Measurements from ENCODE around the gene EBNA1BP2. TPM values are rescaled to one million over a fixed set of nuclear protein-coding genes. Genes with fewer than 3 reads are reported as not detected.

The EBNA1BP2 gene
- total and polyA plus RNA-seq, 7 donors = 20.1 to 153 (median 46.2) TPM

DNA sequence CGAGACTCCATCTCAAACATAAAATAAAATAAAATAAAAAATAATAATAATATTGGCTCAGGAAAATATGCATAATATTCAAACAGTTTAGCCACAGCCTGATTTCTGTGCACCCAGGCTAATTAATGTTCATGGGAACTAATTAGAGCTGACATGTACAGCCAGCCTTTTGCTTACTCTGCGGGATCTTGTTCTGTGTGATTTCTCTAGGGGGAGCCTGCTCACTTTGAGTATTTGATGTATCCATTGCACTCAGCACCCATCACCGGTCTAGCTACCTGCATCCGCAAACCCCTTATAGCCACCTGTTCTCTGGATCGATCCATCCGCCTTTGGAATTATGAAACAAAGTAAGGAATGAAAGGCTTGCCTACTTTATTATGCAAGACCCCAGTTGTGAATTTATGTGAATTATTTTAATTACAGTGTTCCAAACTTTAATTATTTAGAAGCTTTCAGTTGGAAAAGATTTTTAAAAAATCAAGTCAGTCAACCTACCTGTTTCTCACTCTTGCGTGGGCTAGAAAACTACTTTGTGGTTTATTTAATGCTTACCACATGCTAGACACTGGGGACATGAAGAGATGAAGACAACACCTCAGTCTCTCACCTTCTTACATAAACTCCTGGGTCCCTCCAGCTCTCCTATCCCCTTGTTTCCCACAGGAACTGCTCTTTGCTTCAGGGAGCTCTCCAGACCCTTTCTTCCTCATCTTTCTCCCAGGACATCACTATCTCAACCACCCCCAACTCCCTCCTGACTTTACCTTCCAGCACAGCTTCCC, 25.4 kb upstream of the EBNA1BP2 start:
- Histone ChIP-seq H3K36me3 (ENCODE audit: insufficient read depth in 1 of 2, low read depth in 1 of 2) (no peaks in the 10 kb centered on the region), H3K27ac (no peak overlapping the region), H3K9me3 (no peaks in the 10 kb centered on the region), H3K27me3 (ENCODE audit: insufficient read depth in 3 of 3, low read length in 2 of 3) (peaks cover 0 to 7% (median 0%) of the 10 kb centered on the region in 3 donors), H3K4me1 (no peaks in the 10 kb centered on the region), H3K4me3 (no peak overlapping the region)
- no peak for DNase-seq
- ATAC-seq = no peak
- intact Hi-C loops (cut with DNase I) = no loop called here
- WGBS, 3 donors = 84 to 87% (median 86%) methylated on average over 7 of the region's 7 CpGs
- no peak for TF ChIP-seq CTCF (IDR thresholded peaks at IDR 0.05)

- intact Hi-C loops (cut with DNase I) = no loop called here
These were observed 22.4 kb upstream of the EBNA1BP2 start for GRCh38 chr1:43194509-43194908.

GRCh38 chr1:43188106-43188505, 16.0 kb upstream of the EBNA1BP2 start:
- H3K27me3 ChIP-seq (ENCODE audit: insufficient read depth in 3 of 3, low read length in 2 of 3) = peaks cover 0 to 3% (median 0%) of the 10 kb centered on the region in 3 donors
- H3K36me3 ChIP-seq (ENCODE audit: insufficient read depth in 1 of 2, low read depth in 1 of 2) = no peaks in the 10 kb centered on the region
- no peak for TF ChIP-seq CTCF (IDR thresholded peaks at IDR 0.05)
- no peak overlapping the region for H3K27ac ChIP-seq
- DNase-seq = no peak
- WGBS, 3 donors = 34 to 80% (median 70%) methylated on average over 1 of the region's 1 CpG
- ATAC-seq = no peak
- H3K4me3 ChIP-seq = no peak overlapping the region
- intact Hi-C loops (cut with DNase I) = no loop called here
- no peaks in the 10 kb centered on the region for H3K9me3 ChIP-seq
- no peaks in the 10 kb centered on the region for H3K4me1 ChIP-seq

More at GRCh38 chr1:43194509-43194908, 22.4 kb upstream of the EBNA1BP2 start:
- no peaks in the 10 kb centered on the region for H3K36me3 ChIP-seq (ENCODE audit: insufficient read depth in 1 of 2, low read depth in 1 of 2)
- ATAC-seq (no peak), DNase-seq (no peak)
- H3K27me3 ChIP-seq (ENCODE audit: insufficient read depth in 3 of 3, low read length in 2 of 3) = peaks cover 0 to 7% (median 0%) of the 10 kb centered on the region in 3 donors
- no peak overlapping the region for H3K27ac ChIP-seq
- H3K9me3 ChIP-seq = no peaks in the 10 kb centered on the region
- no peaks in the 10 kb centered on the region for H3K4me1 ChIP-seq
- no peak for TF ChIP-seq CTCF (IDR thresholded peaks at IDR 0.05)
- no peak overlapping the region for H3K4me3 ChIP-seq

GRCh38 chr1:43184995-43185394, 12.9 kb upstream of the EBNA1BP2 start:
- no peak for ATAC-seq
- no peak for TF ChIP-seq CTCF (IDR thresholded peaks at IDR 0.05)
- Histone ChIP-seq H3K4me1 (no peaks in the 10 kb centered on the region), H3K36me3 (ENCODE audit: insufficient read depth in 1 of 2, low read depth in 1 of 2) (no peaks in the 10 kb centered on the region), H3K27ac (no peak overlapping the region), H3K27me3 (ENCODE audit: insufficient read depth in 3 of 3, low read length in 2 of 3) (peaks cover 0 to 3% (median 0%) of the 10 kb centered on the region in 3 donors), H3K4me3 (no peak overlapping the region), H3K9me3 (no peaks in the 10 kb centered on the region)
- WGBS, 3 donors = 71 to 74% (median 72%) methylated on average over 3 of the region's 3 CpGs
- intact Hi-C loops (cut with DNase I) = no loop called here
- DNase-seq = no peak

DNA sequence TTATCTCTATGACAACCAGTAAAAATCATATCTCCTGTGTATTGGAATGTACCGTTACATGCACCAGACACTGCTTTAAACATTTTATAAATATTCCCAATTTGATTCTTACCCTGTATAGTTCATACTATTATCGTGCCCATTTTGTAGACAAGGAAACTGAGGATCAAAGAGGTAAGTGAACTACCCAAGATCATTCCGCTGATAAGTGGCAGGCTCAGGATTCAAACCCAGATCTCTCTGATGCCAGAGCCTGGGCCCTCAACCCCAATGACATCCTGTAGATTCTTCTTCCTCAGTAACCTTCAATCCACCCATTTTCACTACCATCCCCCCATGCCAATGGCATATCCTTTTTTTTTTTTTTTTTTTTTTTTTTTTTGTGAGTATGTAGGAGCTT, 12.3 kb upstream of the EBNA1BP2 start:
- no peak overlapping the region for H3K4me3 ChIP-seq
- WGBS, 3 donors = 92 to 95% (median 94%) methylated on average over 3 of the region's 3 CpGs
- no peaks in the 10 kb centered on the region for H3K36me3 ChIP-seq (ENCODE audit: insufficient read depth in 1 of 2, low read depth in 1 of 2)
- intact Hi-C loops (cut with DNase I) = no loop called here
- ATAC-seq (no peak), DNase-seq (no peak)
- H3K4me1 ChIP-seq = no peaks in the 10 kb centered on the region
- no peak overlapping the region for H3K27ac ChIP-seq
- H3K27me3 ChIP-seq (ENCODE audit: insufficient read depth in 3 of 3, low read length in 2 of 3) = peaks cover 0 to 3% (median 0%) of the 10 kb centered on the region in 3 donors
- H3K9me3 ChIP-seq = no peaks in the 10 kb centered on the region
- TF ChIP-seq CTCF (IDR thresholded peaks at IDR 0.05) = no peak

All from psoas muscle (tissue), 8 donors.